Panc1 (cell line): ENCODE data around the gene FCHSD2. TPM values are rescaled to one million over a fixed set of nuclear protein-coding genes. Genes with fewer than 3 reads are reported as not detected.

Source experiments
- ATAC-seq: fragments of 200-7000 bp; cut with Tn5 transposase; 2 replicates; pipeline ENCODE4 v1.9.1; 2020; ENCODE audit warnings: mild to moderate bottlenecking, moderate library complexity
- BruUV-seq: library from RNA; stranded (reverse); fragments of 400-500 nt; replicated peaks from 2 replicates; lab custom pipeline; 2021; lab: Mats Ljungman, UMichigan
- CTCF ChIA-PET: fragments of 300-600 bp; sonication (Branson Sonifier 250); formaldehyde crosslinking; loops from one replicate; lab custom pipeline; 2022; ENCODE audit warnings: antibody characterized with exemption; lab: Charles Lee
- POLR2A ChIA-PET: fragments of 300-600 bp; sonication (Branson Sonifier 250); formaldehyde crosslinking; loops from one replicate; lab custom pipeline; 2022; ENCODE audit warnings: antibody characterized with exemption; lab: Charles Lee
- DNase-seq: peaks from one replicate; pipeline ENCODE4 v3.0.0-alpha.2; 2010; ENCODE audit warnings: low read depth, low spot score
- H3K27ac ChIP-seq: 2 replicates; pipeline ENCODE4 v1.5.1; 2011; ENCODE audit warnings: mild to moderate bottlenecking, low read length, inconsistent platforms
- H3K27me3 ChIP-seq: fragments of 200-500 bp; sonication (Bioruptor generic); 2 replicates; pipeline ENCODE4 v1.6.0; 2014; ENCODE audit warnings: low read length, inconsistent platforms; ENCODE audit not compliant: control insufficient read depth, insufficient read depth
- H3K36me3 ChIP-seq: fragments of 200-500 bp; sonication (Bioruptor generic); 2 replicates; pipeline ENCODE4 v1.5.1; 2014; ENCODE audit warnings: inconsistent platforms, mild to moderate bottlenecking, low read length, moderate library complexity; ENCODE audit not compliant: control insufficient read depth, insufficient read depth
- H3K4me1 ChIP-seq: 2 replicates; pipeline ENCODE4 v1.5.1; 2011; ENCODE audit warnings: inconsistent platforms, mild to moderate bottlenecking, low read length, moderate library complexity; ENCODE audit not compliant: control insufficient read depth, insufficient read depth
- H3K4me3 ChIP-seq, 2 experiments: 2 replicates each; pipeline ENCODE4 v1.5.1; 2011 to 2012; ENCODE audit warnings: low read depth in 2 of 2, low read length in 2 of 2, mild to moderate bottlenecking in 2 of 2, inconsistent platforms in 1 of 2, moderate library complexity in 1 of 2
- H3K9me3 ChIP-seq: fragments of 200-500 bp; sonication (Bioruptor generic); 2 replicates; pipeline ENCODE4 v1.5.1; 2014; ENCODE audit warnings: low read depth, mild to moderate bottlenecking, inconsistent platforms, low read length, moderate library complexity; ENCODE audit not compliant: control insufficient read depth, insufficient read depth
- POLR2AphosphoS5 ChIP-seq: IDR thresholded peaks from 2 replicates; pipeline ENCODE4 v1.6.1; 2012; ENCODE audit warnings: mild to moderate bottlenecking, low read depth, low read length, moderate library complexity
- SIN3A ChIP-seq: IDR thresholded peaks from 2 replicates; pipeline ENCODE4 v1.6.1; 2012; ENCODE audit warnings: low read depth, mild to moderate bottlenecking, low read length, moderate library complexity, borderline replicate concordance; ENCODE audit not compliant: insufficient read depth
- TCF7L2 ChIP-seq: IDR thresholded peaks from 2 replicates; pipeline ENCODE4 v1.6.1; 2011; ENCODE audit warnings: mild to moderate bottlenecking, low read depth, low read length, inconsistent platforms
- in situ Hi-C: cut with HindIII; loops from 2 replicates; pipeline ENCODE4 v1.10.0; 2016; ENCODE audit warnings: low sequenced_read_pairs, low pct_unique_long_range_greater_than_20kb
- intact Hi-C: fragments of 100-400 bp; cut with micrococcal nuclease; formaldehyde crosslinking; loops from one replicate; pipeline ENCODE4 v1.10.0; 2022; ENCODE audit not compliant: unreplicated experiment
- total RNA-seq: library from RNA; stranded (reverse); gene quantifications from one replicate; pipeline ENCODE4 v1.2.1, GENCODE V29; 2021; ENCODE audit not compliant: unreplicated experiment
- TF ChIP-seq, protein P1 (sequence below): fragments of 450-650 bp; IDR thresholded peaks from 2 replicates; pipeline ENCODE4 v1.5.1; 2017; ENCODE audit warnings: mild to moderate bottlenecking
- TF ChIP-seq, protein P2 (sequence below), 2 experiments: IDR thresholded peaks; 2 replicates each; pipeline ENCODE4 v1.6.1; 2011 to 2012; ENCODE audit warnings: low read depth in 2 of 2, control low read depth in 1 of 2, low read length in 1 of 2, mild to moderate bottlenecking in 1 of 2, moderate library complexity in 1 of 2; ENCODE audit not compliant: insufficient read depth in 1 of 2

FCHSD2 gene
- total RNA-seq, 1 experiment from 2014 or later = 31.8 TPM

DNA sequence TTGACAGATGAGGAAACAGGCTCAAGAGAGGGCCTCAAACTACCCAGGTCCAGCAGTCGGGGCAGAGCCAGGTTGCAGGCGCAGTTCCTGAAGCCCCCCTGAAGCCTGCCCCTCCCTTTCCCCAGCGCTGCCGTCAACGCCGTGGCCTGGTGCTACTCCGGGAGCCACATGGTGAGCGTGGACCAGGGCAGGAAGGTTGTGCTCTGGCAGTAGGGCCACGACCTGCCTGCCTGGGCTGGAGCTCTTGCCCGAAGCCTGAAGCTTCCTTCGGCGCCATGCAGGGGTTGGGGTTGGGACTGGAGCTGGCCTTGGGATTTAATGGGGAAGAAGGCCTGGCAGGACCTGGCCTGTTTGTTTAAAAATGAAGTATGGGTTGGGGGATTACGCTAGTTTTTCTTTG lies 312.9 kb downstream of the FCHSD2 start:
- H3K27ac ChIP-seq = no peak overlapping the region
- ATAC-seq (no peak), DNase-seq (no peak)
- TF ChIP-seq SIN3A (no peak), TCF7L2 (no peak), POLR2AphosphoS5 (no peak)
- TF ChIP-seq, protein P1, sequence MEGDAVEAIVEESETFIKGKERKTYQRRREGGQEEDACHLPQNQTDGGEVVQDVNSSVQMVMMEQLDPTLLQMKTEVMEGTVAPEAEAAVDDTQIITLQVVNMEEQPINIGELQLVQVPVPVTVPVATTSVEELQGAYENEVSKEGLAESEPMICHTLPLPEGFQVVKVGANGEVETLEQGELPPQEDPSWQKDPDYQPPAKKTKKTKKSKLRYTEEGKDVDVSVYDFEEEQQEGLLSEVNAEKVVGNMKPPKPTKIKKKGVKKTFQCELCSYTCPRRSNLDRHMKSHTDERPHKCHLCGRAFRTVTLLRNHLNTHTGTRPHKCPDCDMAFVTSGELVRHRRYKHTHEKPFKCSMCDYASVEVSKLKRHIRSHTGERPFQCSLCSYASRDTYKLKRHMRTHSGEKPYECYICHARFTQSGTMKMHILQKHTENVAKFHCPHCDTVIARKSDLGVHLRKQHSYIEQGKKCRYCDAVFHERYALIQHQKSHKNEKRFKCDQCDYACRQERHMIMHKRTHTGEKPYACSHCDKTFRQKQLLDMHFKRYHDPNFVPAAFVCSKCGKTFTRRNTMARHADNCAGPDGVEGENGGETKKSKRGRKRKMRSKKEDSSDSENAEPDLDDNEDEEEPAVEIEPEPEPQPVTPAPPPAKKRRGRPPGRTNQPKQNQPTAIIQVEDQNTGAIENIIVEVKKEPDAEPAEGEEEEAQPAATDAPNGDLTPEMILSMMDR = no peak
- TF ChIP-seq, protein P2, sequence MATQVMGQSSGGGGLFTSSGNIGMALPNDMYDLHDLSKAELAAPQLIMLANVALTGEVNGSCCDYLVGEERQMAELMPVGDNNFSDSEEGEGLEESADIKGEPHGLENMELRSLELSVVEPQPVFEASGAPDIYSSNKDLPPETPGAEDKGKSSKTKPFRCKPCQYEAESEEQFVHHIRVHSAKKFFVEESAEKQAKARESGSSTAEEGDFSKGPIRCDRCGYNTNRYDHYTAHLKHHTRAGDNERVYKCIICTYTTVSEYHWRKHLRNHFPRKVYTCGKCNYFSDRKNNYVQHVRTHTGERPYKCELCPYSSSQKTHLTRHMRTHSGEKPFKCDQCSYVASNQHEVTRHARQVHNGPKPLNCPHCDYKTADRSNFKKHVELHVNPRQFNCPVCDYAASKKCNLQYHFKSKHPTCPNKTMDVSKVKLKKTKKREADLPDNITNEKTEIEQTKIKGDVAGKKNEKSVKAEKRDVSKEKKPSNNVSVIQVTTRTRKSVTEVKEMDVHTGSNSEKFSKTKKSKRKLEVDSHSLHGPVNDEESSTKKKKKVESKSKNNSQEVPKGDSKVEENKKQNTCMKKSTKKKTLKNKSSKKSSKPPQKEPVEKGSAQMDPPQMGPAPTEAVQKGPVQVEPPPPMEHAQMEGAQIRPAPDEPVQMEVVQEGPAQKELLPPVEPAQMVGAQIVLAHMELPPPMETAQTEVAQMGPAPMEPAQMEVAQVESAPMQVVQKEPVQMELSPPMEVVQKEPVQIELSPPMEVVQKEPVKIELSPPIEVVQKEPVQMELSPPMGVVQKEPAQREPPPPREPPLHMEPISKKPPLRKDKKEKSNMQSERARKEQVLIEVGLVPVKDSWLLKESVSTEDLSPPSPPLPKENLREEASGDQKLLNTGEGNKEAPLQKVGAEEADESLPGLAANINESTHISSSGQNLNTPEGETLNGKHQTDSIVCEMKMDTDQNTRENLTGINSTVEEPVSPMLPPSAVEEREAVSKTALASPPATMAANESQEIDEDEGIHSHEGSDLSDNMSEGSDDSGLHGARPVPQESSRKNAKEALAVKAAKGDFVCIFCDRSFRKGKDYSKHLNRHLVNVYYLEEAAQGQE (IDR thresholded peaks at IDR 0.05; ENCODE audit: insufficient read depth in 1 of 2, low read depth in 2 of 2, low read length in 1 of 2) = no peak
- BruUV-seq = no TSS peak
- no peaks in the 10 kb centered on the region for H3K9me3 ChIP-seq
- H3K27me3 ChIP-seq = no peaks in the 10 kb centered on the region
- no peaks in the 10 kb centered on the region for H3K36me3 ChIP-seq
- 0 out of 2 replicates have a peak, but pooled peaks cover 4% of the 10 kb centered on the region for H3K4me1 ChIP-seq
- ChIA-PET POLR2A (no interaction called here), CTCF (interaction anchor here (3.3 kb wide), 1 partner anchor 348 kb away, joined by 15 read pairs; no protein-coding TSS in a partner anchor)
- intact Hi-C loops = no loop called here
- in situ Hi-C loops = no loop called here
- H3K4me3 ChIP-seq = no peak overlapping the region

DNA sequence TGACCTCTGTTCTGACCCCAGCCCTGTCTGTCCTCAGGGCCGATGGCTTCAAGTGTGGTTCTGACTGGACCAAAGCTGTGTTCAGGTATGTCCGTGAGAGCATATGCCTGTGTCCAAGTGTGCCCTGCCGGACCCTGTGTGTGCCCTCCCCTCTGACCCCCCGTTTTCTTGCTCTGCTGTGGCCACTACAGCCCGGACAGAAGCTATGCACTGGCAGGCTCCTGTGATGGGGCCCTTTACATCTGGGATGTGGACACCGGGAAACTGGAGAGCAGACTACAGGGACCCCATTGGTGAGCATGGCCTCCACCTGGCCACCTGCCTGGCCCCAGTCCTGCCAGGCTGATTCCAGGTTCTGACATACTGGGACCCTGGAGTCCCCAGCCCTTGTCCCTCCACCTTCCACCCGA lies 313.4 kb downstream of the FCHSD2 start:
- ATAC-seq (no peak), DNase-seq (no peak)
- Histone ChIP-seq H3K27ac (no peak overlapping the region), H3K36me3 (no peaks in the 10 kb centered on the region), H3K4me1 (0 out of 2 replicates have a peak, but pooled peaks cover 4% of the 10 kb centered on the region), H3K27me3 (no peaks in the 10 kb centered on the region), H3K4me3 (no peak overlapping the region), H3K9me3 (no peaks in the 10 kb centered on the region)
- ChIA-PET CTCF (interaction anchor here (3.3 kb wide), 1 partner anchor 349 kb away, joined by 15 read pairs; no protein-coding TSS in a partner anchor), POLR2A (no interaction called here)
- no TSS peak for BruUV-seq
- TF ChIP-seq POLR2AphosphoS5 = no peak
- no peak for TF ChIP-seq SIN3A
- TF ChIP-seq, protein P1 = no peak
- TF ChIP-seq TCF7L2 = no peak
- TF ChIP-seq, protein P2 (IDR thresholded peaks at IDR 0.05; ENCODE audit: insufficient read depth in 1 of 2, low read depth in 2 of 2, low read length in 1 of 2) = no peak
- intact Hi-C loops (no loop called here), in situ Hi-C loops (no loop called here)
